Stomach (tissue), 4 donors: ENCODE measurements around the gene RSRP1.
"Not testable (repeated sequence)": the region's sequence is repeated elsewhere in the genome, so short reads cannot be mapped to it uniquely, and the experiment has no call there.

ENCODE experiments used
- EP300 ChIP-seq: sonication (generic); formaldehyde crosslinking; IDR thresholded peaks from one replicate; pipeline ENCODE4 v1.6.1; 2017; ENCODE audit warnings: antibody characterized with exemption
- POLR2AphosphoS5 ChIP-seq, 3 donors: sonication (generic); formaldehyde crosslinking; IDR thresholded peaks; one replicate each; pipeline ENCODE4 v1.6.1; 2016; ENCODE audit warnings: antibody characterized with exemption in 3 of 3
- TF ChIP-seq, protein P1 (sequence below), 7 experiments: fragments of 450-650 bp in 4 of 7; fragments of 200-600 bp in 3 of 7; sonication (generic) in 3 of 7; IDR thresholded peaks; one replicate each; pipeline ENCODE4 v1.5.1; 2016 to 2019; ENCODE audit warnings: antibody characterized with exemption in 7 of 7, control low read depth in 2 of 7, mild to moderate bottlenecking in 1 of 7

DNA sequence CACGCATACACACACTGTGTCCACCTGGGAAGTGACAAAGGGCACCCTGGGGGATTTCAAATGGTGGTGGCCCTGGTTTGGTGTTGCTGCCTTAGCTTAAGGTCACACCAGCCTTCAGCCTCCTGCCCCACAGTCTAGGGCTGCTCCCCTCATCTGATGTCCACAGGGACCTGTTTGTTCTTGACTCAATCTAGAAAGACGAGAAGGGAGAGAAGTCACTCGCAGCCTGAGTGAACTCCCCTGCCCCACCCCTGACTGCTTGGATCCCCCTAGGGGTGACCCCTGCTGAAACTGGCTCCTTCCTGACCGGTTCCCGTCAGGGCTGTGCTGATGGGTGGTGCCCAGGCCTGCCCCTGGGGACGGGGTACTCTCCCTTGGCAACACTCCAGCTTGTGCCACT, 39.9 kb upstream of the RSRP1 start:
- TF ChIP-seq, protein P1, sequence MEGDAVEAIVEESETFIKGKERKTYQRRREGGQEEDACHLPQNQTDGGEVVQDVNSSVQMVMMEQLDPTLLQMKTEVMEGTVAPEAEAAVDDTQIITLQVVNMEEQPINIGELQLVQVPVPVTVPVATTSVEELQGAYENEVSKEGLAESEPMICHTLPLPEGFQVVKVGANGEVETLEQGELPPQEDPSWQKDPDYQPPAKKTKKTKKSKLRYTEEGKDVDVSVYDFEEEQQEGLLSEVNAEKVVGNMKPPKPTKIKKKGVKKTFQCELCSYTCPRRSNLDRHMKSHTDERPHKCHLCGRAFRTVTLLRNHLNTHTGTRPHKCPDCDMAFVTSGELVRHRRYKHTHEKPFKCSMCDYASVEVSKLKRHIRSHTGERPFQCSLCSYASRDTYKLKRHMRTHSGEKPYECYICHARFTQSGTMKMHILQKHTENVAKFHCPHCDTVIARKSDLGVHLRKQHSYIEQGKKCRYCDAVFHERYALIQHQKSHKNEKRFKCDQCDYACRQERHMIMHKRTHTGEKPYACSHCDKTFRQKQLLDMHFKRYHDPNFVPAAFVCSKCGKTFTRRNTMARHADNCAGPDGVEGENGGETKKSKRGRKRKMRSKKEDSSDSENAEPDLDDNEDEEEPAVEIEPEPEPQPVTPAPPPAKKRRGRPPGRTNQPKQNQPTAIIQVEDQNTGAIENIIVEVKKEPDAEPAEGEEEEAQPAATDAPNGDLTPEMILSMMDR (IDR thresholded peaks at IDR 0.05): not testable (repeated sequence)
- not testable (repeated sequence) for TF ChIP-seq POLR2AphosphoS5 (IDR thresholded peaks at IDR 0.05); EP300
